Endothelial cell of umbilical vein (primary cell): ENCODE data around the gene NANP.

Experiments
- EZH2 ChIP-seq: IDR thresholded peaks from 2 replicates; pipeline ENCODE4 v1.6.1; 2012; ENCODE audit warnings: borderline replicate concordance, low read depth, mild to moderate bottlenecking, moderate library complexity, low read length, inconsistent platforms; ENCODE audit not compliant: severe bottlenecking
- MYC ChIP-seq: IDR thresholded peaks from one replicate; pipeline ENCODE4 v1.6.1; 2011; ENCODE audit warnings: mild to moderate bottlenecking, low read depth, low read length
- POLR2A ChIP-seq: IDR thresholded peaks from 2 replicates; pipeline ENCODE4 v1.6.1; 2012; ENCODE audit warnings: low read depth, mild to moderate bottlenecking, control low read depth, low read length
- POLR2AphosphoS5 ChIP-seq: IDR thresholded peaks from 2 replicates; pipeline ENCODE4 v1.6.1; 2012; ENCODE audit warnings: low read depth, mild to moderate bottlenecking, control low read depth, low read length, moderate library complexity; ENCODE audit not compliant: insufficient read depth
- TF ChIP-seq, protein P1 (sequence below), 2 donors: IDR thresholded peaks; 1 replicate in 1 of 2; 2 replicates in 1 of 2; pipeline ENCODE4 v1.5.1; 2011; ENCODE audit warnings: low read length in 2 of 2, mild to moderate bottlenecking in 2 of 2, moderate library complexity in 2 of 2, control low read depth in 1 of 2, inconsistent platforms in 1 of 2, low read depth in 1 of 2; ENCODE audit not compliant: insufficient read depth in 1 of 2; ENCODE audit errors: extremely low read depth in 1 of 2

DNA sequence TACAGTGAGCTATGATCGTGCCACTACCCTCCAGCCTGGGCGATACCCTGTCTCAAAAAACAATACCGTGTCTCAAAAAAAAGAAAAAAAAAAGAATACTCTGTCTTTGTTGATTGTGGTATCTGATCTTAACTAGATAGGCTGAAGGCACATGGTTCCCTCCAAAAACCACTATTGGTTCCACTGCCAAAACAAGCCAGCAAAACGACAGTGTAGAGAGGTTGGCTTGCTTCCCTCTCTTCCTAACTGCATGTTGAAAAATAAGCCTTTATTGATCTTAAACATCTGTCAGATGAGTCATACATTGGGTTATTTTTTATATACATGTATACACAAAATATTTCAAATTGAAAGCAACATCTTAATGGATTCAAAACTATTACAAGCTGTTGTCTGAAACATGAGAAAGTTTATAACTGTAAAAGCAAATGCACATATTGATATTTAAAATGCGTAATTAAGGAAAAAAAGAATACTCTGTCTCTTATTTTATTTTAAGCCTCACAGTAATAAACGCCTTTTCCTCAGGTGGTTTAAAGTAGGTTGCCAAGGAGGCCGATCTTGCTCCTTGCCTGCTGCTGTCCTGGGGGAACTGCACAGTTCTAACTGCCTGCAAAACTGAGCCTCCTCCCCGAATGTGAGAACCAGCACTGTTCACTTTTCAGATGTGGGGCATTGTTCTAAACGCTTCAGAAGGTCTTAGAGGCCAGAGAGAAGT lies 31.5 kb downstream of the NANP start:
- TF ChIP-seq, protein P1, sequence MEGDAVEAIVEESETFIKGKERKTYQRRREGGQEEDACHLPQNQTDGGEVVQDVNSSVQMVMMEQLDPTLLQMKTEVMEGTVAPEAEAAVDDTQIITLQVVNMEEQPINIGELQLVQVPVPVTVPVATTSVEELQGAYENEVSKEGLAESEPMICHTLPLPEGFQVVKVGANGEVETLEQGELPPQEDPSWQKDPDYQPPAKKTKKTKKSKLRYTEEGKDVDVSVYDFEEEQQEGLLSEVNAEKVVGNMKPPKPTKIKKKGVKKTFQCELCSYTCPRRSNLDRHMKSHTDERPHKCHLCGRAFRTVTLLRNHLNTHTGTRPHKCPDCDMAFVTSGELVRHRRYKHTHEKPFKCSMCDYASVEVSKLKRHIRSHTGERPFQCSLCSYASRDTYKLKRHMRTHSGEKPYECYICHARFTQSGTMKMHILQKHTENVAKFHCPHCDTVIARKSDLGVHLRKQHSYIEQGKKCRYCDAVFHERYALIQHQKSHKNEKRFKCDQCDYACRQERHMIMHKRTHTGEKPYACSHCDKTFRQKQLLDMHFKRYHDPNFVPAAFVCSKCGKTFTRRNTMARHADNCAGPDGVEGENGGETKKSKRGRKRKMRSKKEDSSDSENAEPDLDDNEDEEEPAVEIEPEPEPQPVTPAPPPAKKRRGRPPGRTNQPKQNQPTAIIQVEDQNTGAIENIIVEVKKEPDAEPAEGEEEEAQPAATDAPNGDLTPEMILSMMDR (IDR thresholded peaks at IDR 0.05; ENCODE audit: extremely low read depth in 1 of 2, insufficient read depth in 1 of 2, low read depth in 1 of 2, low read length in 2 of 2) = no peak
- TF ChIP-seq EZH2 = no peak
- TF ChIP-seq POLR2A = no peak
- no peak for TF ChIP-seq MYC
- TF ChIP-seq POLR2AphosphoS5 = no peak
